GM19467 (cell line): ENCODE measurements around the gene SELENOO.

ENCODE experiments used
- ATAC-seq: cut with Tn5 transposase; IDR thresholded peaks from one replicate; pipeline ENCODE4 v1.9.1; 2021; ENCODE audit warnings: mild to moderate bottlenecking, moderate library complexity; ENCODE audit not compliant: unreplicated experiment

Gene SELENOO

GRCh38 chr22:50184004-50184901 lies 16.6 kb upstream of the SELENOO start:
- ATAC-seq, result no peak

- ATAC-seq, result no peak
Measured at GRCh38 chr22:50184902-50185374, 15.9 kb upstream of the SELENOO start.

DNA sequence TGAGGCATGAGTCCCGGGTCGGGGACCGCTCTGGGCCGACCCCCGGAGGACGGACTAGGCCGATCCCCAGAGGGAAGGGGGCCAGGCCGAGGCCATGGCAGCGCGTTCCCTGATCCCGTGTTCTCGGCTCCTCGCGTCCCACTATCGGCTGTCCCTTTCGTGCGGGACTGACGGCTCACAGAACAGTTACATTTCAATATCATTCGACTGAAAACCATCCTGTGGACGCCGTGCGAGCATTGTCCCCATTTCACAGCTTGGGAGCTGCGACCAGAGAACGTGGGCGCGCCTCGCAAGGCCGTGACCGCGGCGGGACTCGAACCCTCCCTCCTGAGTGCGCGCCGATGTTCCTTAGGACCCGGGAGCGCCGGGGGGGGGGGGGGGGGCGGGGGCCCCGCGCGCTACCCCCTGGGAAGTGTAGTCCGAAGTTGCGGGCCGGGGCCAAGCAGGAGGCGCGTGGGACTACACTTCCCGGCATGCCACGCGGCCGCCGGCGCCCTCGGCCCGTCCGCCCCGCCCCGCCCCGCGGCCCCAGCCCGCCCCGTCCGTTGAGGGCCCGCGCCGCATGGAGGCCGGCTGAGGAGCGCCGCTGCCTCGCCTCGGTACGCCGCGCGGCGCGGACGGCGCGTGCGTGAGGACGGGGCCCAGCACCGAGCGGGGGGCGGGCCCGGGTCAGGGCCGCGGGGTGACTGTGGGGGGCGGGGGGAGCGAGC lies 15.3 kb upstream of the SELENOO start, which contains the start of gene TRABD:
TRABD (plus strand) TSS at position 539 of the 713 bp plus-strand sequence. CDS start 7,148 bp downstream, outside the sequence.
- no peak for ATAC-seq

- ATAC-seq, result no peak
Measured at GRCh38 chr22:50186181-50186714, 14.6 kb upstream of the SELENOO start.

GRCh38 chr22:50186761-50187523 lies 13.9 kb upstream of the SELENOO start:
- no peak for ATAC-seq

DNA sequence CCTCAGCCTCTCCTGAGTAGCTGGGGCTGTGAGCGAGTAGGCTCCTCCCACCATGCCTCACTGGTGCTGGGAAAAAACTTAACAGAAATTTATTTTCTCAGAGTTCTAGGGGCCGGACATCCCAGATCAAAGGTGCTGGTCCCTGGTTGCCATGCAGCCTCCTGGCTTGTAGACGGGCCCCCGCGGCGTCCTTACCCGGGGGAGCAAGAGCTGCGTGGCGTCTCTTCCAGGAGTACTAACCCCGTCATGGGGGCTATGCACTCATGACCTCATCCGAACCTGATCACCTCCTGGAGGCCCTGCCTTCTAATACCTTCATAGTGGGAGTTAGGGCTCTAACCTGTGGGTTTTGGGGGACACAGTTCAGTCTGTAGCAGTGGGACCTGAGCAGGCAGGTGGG lies 12.5 kb upstream of the SELENOO start:
- ATAC-seq, result no peak

DNA sequence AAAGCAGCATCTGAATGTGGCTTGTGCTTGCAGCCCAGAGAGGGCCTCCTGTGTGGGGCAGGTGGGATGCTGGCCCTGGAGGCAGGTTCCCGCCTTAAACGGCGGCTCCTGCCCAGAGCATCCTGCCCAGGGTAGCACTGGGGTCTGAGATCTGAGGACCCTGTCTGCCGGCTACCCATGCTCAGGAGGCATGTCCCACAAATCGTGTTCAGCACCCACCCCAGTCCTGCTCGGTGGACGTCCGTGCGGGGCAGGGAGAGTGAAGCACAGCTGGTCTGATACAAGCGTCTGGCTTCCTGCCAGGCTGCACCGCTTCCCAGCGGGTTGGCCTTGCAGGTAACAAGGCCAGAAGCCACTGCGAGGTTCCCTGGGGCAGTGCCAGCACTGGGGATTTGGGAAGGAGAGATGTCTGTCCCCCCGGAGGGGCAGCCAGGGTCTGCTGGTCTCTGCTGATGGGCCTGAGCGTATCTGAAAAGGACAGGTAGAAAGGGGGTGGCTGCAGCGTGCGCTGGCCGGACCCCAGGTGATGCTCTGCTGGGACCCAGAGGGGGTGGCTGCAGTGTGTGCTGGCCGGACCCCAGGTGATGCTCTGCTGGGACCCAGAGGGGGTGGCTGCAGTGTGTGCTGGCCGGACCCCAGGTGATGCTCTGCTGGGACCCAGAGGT lies 11.5 kb upstream of the SELENOO start:
- no peak for ATAC-seq

GRCh38 chr22:50189849-50190181 lies 11.0 kb upstream of the SELENOO start:
- ATAC-seq, result no peak

GRCh38 chr22:50190182-50190940 lies 10.4 kb upstream of the SELENOO start:
- peak; percentile 41 for ATAC-seq

DNA sequence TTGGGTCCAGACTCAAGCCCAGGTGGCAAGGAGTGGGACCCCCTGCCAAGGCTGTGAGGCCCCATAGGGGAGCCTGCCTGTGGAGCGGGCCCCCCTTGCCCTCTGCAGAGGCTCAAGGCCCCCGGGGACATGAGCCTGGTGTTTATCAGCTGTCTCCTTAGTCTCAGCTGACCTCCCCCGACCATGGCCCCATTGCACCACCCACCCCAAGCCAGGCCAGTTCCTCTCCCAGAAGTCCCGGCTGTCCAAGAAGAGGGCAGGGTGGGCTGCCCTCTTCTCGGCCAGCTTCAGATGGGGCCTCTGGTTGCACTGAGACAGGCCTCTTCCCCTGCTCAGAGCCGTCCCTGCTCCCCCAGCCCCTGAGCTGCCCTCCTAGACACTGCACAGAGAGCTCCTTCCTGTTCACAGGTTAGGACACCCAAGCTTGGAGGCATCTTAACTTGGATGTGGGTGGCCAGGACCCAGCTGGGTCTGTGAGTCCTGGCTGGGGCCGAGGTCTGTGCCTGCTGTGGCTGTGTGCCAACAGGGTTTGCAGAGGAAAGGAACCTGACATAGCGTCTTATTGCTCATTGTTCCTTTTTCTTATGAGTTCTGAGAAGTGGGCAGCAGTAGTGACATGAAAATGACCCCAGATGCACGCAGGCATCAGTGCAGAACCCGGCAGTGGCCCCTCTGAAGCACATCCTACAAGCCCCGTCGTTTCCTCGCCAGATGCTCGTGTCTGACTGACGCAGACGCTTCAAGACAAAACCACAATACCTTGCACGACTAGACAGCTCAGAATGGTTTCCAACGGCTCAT lies 9.7 kb upstream of the SELENOO start:
- ATAC-seq, result peak; percentile 16

- ATAC-seq, result no peak
Measured at GRCh38 chr22:50192436-50193204, 8.2 kb upstream of the SELENOO start.

GRCh38 chr22:50193621-50194020 lies 7.2 kb upstream of the SELENOO start:
- ATAC-seq, result no peak

GRCh38 chr22:50194037-50194805 lies 6.6 kb upstream of the SELENOO start:
- ATAC-seq, result no peak

GRCh38 chr22:50196256-50196655 lies 4.6 kb upstream of the SELENOO start:
- ATAC-seq, result no peak

GRCh38 chr22:50197000-50197800 lies 3.6 kb upstream of the SELENOO start:
- ATAC-seq, result no peak

GRCh38 chr22:50197856-50198623 lies 2.8 kb upstream of the SELENOO start:
- ATAC-seq, result no peak
